H1 (cell line): ENCODE data around the gene GPM6B. TPM values are rescaled to one million over a fixed set of nuclear protein-coding genes. Genes with fewer than 3 reads are reported as not detected.
A peak's percentile ranks its signal among the peaks of the same experiment; 100 is the strongest.

Experiments used
- CTCF ChIA-PET: fragments of 300-600 bp; sonication (Branson Sonifier 250); formaldehyde crosslinking; loops from one replicate; lab custom pipeline; 2021; ENCODE audit not compliant: partially characterized antibody; lab: Charles Lee
- POLR2A ChIA-PET: fragments of 300-600 bp; sonication (Branson Sonifier 250); formaldehyde crosslinking; loops from one replicate; lab custom pipeline; 2021; ENCODE audit warnings: inconsistent platforms; ENCODE audit not compliant: partially characterized antibody; lab: Charles Lee
- DNase-seq, 2 experiments: peaks; one replicate each; pipeline versions ENCODE4 v3.0.0 to v3.0.0-alpha.2; 2010 to 2022; ENCODE audit warnings: low spot score in 2 of 2, low read depth in 1 of 2, mixed read lengths in 1 of 2
- FAIRE-seq: peaks from 2 replicates; lab custom pipeline; 2011; peaks lifted over from hg19 to GRCh38; lab: Jason Lieb, UNC
- H2AFZ ChIP-seq: 2 replicates; pipeline ENCODE4 v1.8.1; 2012; ENCODE audit warnings: low read length, inconsistent platforms
- H2AK5ac ChIP-seq: 2 replicates; pipeline ENCODE4 v1.6.1; 2013; ENCODE audit warnings: low read depth, low read length
- H2BK120ac ChIP-seq: replicated peaks from 2 replicates; pipeline ENCODE3; 2013; ENCODE audit warnings: low read depth, low read length, inconsistent platforms
- H2BK12ac ChIP-seq: 2 replicates; pipeline ENCODE4 v1.6.1; 2013; ENCODE audit warnings: low read depth, low read length
- H2BK15ac ChIP-seq: 2 replicates; pipeline ENCODE4 v1.6.1; 2013; ENCODE audit warnings: low read length
- H2BK20ac ChIP-seq: 2 replicates; pipeline ENCODE4 v1.6.1; 2013; ENCODE audit warnings: low read length
- H2BK5ac ChIP-seq: 2 replicates; pipeline ENCODE4 v1.6.1; 2013; ENCODE audit warnings: low read depth, low read length
- H3K14ac ChIP-seq: 2 replicates; pipeline ENCODE4 v1.6.1; 2013; ENCODE audit warnings: inconsistent platforms; ENCODE audit not compliant: insufficient read length
- H3K18ac ChIP-seq: 2 replicates; pipeline ENCODE4 v1.6.1; 2013; ENCODE audit warnings: low read length; ENCODE audit errors: extremely low read depth
- H3K23ac ChIP-seq: 2 replicates; pipeline ENCODE4 v1.6.1; 2013; ENCODE audit warnings: inconsistent platforms; ENCODE audit not compliant: insufficient read length
- H3K23me2 ChIP-seq: 2 replicates; pipeline ENCODE4 v1.6.1; 2013; ENCODE audit warnings: low read depth, low read length
- H3K27ac ChIP-seq: 2 replicates; pipeline ENCODE4 v1.6.1; 2011; ENCODE audit warnings: low read depth, low read length, inconsistent platforms
- H3K27me3 ChIP-seq, 4 experiments: replicated peaks in 1 of 4; 1 replicate in 1 of 4; 2 replicates in 3 of 4; pipeline versions ENCODE4 v1.6.1 to v1.8.1; 2011 to 2013; ENCODE audit warnings: low read length in 3 of 4, mild to moderate bottlenecking in 3 of 4, inconsistent platforms in 2 of 4, mixed read lengths in 2 of 4, moderate library complexity in 1 of 4; ENCODE audit not compliant: control insufficient read depth in 3 of 4, insufficient read depth in 3 of 4; ENCODE audit errors: extremely low read depth in 1 of 4
- H3K36me3 ChIP-seq, 4 experiments: 2 replicates each; pipeline versions ENCODE4 v1.6.1 to v1.8.1; 2011 to 2013; ENCODE audit warnings: mild to moderate bottlenecking in 4 of 4, low read length in 3 of 4, moderate library complexity in 2 of 4, control low read depth in 1 of 4, inconsistent platforms in 1 of 4; ENCODE audit not compliant: insufficient read depth in 4 of 4, control insufficient read depth in 2 of 4
- H3K4ac ChIP-seq: replicated peaks from 2 replicates; pipeline ENCODE3; 2013; ENCODE audit warnings: low read length, low read depth, mixed read lengths, inconsistent platforms; ENCODE audit not compliant: insufficient read length
- H3K4me1 ChIP-seq, 4 experiments: replicated peaks in 1 of 4; 1 replicate in 1 of 4; 2 replicates in 3 of 4; pipeline versions ENCODE4 v1.6.1 to v1.8.1; 2011 to 2013; ENCODE audit warnings: low read length in 3 of 4, inconsistent platforms in 2 of 4, mixed read lengths in 1 of 4; ENCODE audit not compliant: insufficient read depth in 4 of 4, control insufficient read depth in 3 of 4
- H3K4me2 ChIP-seq, 2 experiments: 2 replicates each; pipeline versions ENCODE4 v1.6.1 to v1.8.1; 2011 to 2013; ENCODE audit warnings: low read depth in 2 of 2, low read length in 2 of 2, control low read depth in 1 of 2, inconsistent platforms in 1 of 2, mild to moderate bottlenecking in 1 of 2; ENCODE audit not compliant: insufficient read depth in 1 of 2
- H3K4me3 ChIP-seq, 4 experiments: fragments of 200-600, 300-600 bp in 1 of 4; sonication (generic), shearing (Covaris generic), sonication (Bioruptor Twin) in 1 of 4; 2 replicates each; pipeline versions ENCODE4 v1.5.1 to v1.8.1; 2011 to 2016; ENCODE audit warnings: low read length in 4 of 4, low read depth in 3 of 4, control low read depth in 2 of 4, inconsistent platforms in 2 of 4, mild to moderate bottlenecking in 2 of 4, mixed read lengths in 1 of 4, moderate library complexity in 1 of 4; ENCODE audit not compliant: insufficient read depth in 2 of 4; ENCODE audit errors: extremely low read depth in 1 of 4
- H3K56ac ChIP-seq: replicated peaks from 2 replicates; pipeline ENCODE3; 2013; ENCODE audit warnings: low read depth, mild to moderate bottlenecking, mixed read lengths, low read length, inconsistent platforms; ENCODE audit not compliant: insufficient read length
- H3K79me1 ChIP-seq: 2 replicates; pipeline ENCODE4 v1.6.1; 2013; ENCODE audit warnings: low read depth, low read length, control low read depth
- H3K79me2 ChIP-seq, 2 experiments: 2 replicates each; pipeline versions ENCODE4 v1.6.1 to v1.8.1; 2012 to 2013; ENCODE audit warnings: low read length in 2 of 2, mild to moderate bottlenecking in 2 of 2, inconsistent platforms in 1 of 2; ENCODE audit not compliant: insufficient read depth in 2 of 2, control insufficient read depth in 1 of 2
- H3K9ac ChIP-seq, 4 experiments: replicated peaks in 1 of 4; 1 replicate in 1 of 4; 2 replicates in 3 of 4; pipeline versions ENCODE4 v1.6.1 to v1.8.1; 2011 to 2013; ENCODE audit warnings: low read depth in 3 of 4, low read length in 3 of 4, control low read depth in 2 of 4, mild to moderate bottlenecking in 2 of 4, moderate library complexity in 2 of 4, inconsistent platforms in 1 of 4; ENCODE audit errors: extremely low read depth in 1 of 4
- H3K9me3 ChIP-seq, 2 experiments: 2 replicates each; pipeline versions ENCODE4 v1.6.1 to v1.8.1; 2012 to 2013; ENCODE audit warnings: mild to moderate bottlenecking in 2 of 2, moderate library complexity in 2 of 2, control low read depth in 1 of 2, inconsistent platforms in 1 of 2, low read depth in 1 of 2, low read length in 1 of 2, mixed read lengths in 1 of 2; ENCODE audit not compliant: insufficient read depth in 2 of 2
- H4K20me1 ChIP-seq, 2 experiments: replicated peaks in 1 of 2; 2 replicates each; pipeline versions ENCODE3 to v1.8.1; 2011 to 2013; ENCODE audit warnings: inconsistent platforms in 2 of 2, low read length in 2 of 2, mild to moderate bottlenecking in 1 of 2; ENCODE audit not compliant: insufficient read depth in 2 of 2, control insufficient read depth in 1 of 2
- H4K5ac ChIP-seq: 2 replicates; pipeline ENCODE4 v1.6.1; 2013; ENCODE audit warnings: low read length, low read depth, mixed read lengths, inconsistent platforms; ENCODE audit not compliant: insufficient read length
- H4K8ac ChIP-seq: 2 replicates; pipeline ENCODE4 v1.8.0; 2013; ENCODE audit warnings: mild to moderate bottlenecking, moderate library complexity, low read length, inconsistent platforms; ENCODE audit not compliant: insufficient read depth; ENCODE audit errors: extremely low read depth
- H4K91ac ChIP-seq: replicated peaks from 2 replicates; pipeline ENCODE3; 2013; ENCODE audit warnings: low read length, mixed read lengths, inconsistent platforms; ENCODE audit not compliant: insufficient read length
- NANOG ChIP-seq: IDR thresholded peaks from 2 replicates; pipeline ENCODE4 v1.6.1; 2011; ENCODE audit warnings: low read length, low read depth, mild to moderate bottlenecking, inconsistent platforms; ENCODE audit not compliant: insufficient read depth, poor library complexity, severe bottlenecking
- SIRT6 ChIP-seq: IDR thresholded peaks from one replicate; pipeline ENCODE4 v1.7.1; 2012; ENCODE audit warnings: low read length, inconsistent platforms
- TEAD4 ChIP-seq: IDR thresholded peaks from 2 replicates; pipeline ENCODE4 v1.6.1; 2012; ENCODE audit warnings: low read depth, low read length, inconsistent platforms, mixed read lengths
- YY1 ChIP-seq: IDR thresholded peaks from 2 replicates; pipeline ENCODE4 v1.6.1; 2011; ENCODE audit warnings: low read depth, mild to moderate bottlenecking, low read length
- WGBS, 2 experiments: shearing (Covaris generic) in 1 of 2; methylation state at CpG; one replicate each; pipeline versions ENCODE4 v1.1.6 to v1.1.7; 2013 to 2015; ENCODE audit warnings: low lambda C conversion rate in 2 of 2, mixed read lengths in 2 of 2, inconsistent platforms in 1 of 2, low coverage in 1 of 2, missing lambda C conversion rate in 1 of 2; ENCODE audit not compliant: insufficient replicate concordance in 2 of 2, insufficient coverage in 1 of 2, insufficient read length in 1 of 2; ENCODE audit errors: extremely low coverage in 1 of 2, missing lambda C conversion rate in 1 of 2; 5-methylcytosine and 5-hydroxymethylcytosine counted together
- polyA plus RNA-seq, 7 experiments: library from polyadenylated mRNA; depleted of rRNA in 3 of 7; stranded (reverse) in 5 of 7; unstranded in 2 of 7; fragments of >200 nt in 5 of 7; fragments of 200-250 nt in 2 of 7; gene quantifications; 1 replicate in 5 of 7; 2 replicates in 1 of 7; 4 replicates in 1 of 7; pipeline versions ENCODE4 v1.2.1 to v1.2.3, GENCODE V29; 2011 to 2013; ENCODE audit warnings: missing spikeins in 2 of 7, mixed read lengths in 2 of 7
- total RNA-seq: library from RNA; stranded (reverse); fragmentation: NEBNext Ultra II Directional; extraction: Animal tissue kit (Norgen Biotek cat#: 25700); gene quantifications from 2 replicates; pipeline ENCODE4 v1.2.1, GENCODE V29; 2021

The GPM6B gene
- total and polyA plus RNA-seq, 2 of the 8 experiments (the other 6 are each of a cell fraction or from before 2014, with no cell fraction given) = 132 to 175 TPM

- no peaks in the 10 kb centered on the region for H4K20me1 ChIP-seq
- H4K91ac ChIP-seq = no peak overlapping the region
- TF ChIP-seq SIRT6 = no peak
- no peak for TF ChIP-seq YY1
- no peak for TF ChIP-seq NANOG
- peak; percentile 28; the same call in 1 of the 2 replicates for TF ChIP-seq TEAD4
- WGBS, 2 experiments = 21% methylated on average over 5 of the region's 6 CpGs; no CpG with 5 or more reads in 1 of the 2 experiments
- H2BK15ac ChIP-seq = no peak overlapping the region
- no peak overlapping the region for H2BK5ac ChIP-seq
- peak overlapping the region; percentile 31 to 51; a peak in 3 of 4 replicates for H3K4me2 ChIP-seq
- no peaks in the 10 kb centered on the region for H3K23me2 ChIP-seq
- no peak overlapping the region for H3K4me3 ChIP-seq
- H3K18ac ChIP-seq = no peak overlapping the region
- no peak overlapping the region for H4K5ac ChIP-seq
- no peak overlapping the region for H3K56ac ChIP-seq
- H3K4ac ChIP-seq = no peak overlapping the region
- no peak overlapping the region for H4K8ac ChIP-seq
- H2AK5ac ChIP-seq = no peak overlapping the region
- H2BK20ac ChIP-seq = no peak overlapping the region
- DNase-seq (peak in 1 of 2 experiments; percentile 7), FAIRE-seq (peak; percentile 71)
- H3K79me2 ChIP-seq = peaks cover 0 to 33% of the 10 kb centered on the region in 2 experiments; a peak in 2 of 4 replicates
- no peak overlapping the region for H2BK120ac ChIP-seq
- CTCF ChIA-PET = no interaction called here
- H2BK12ac ChIP-seq = no peak overlapping the region
- H2AFZ ChIP-seq = no peak overlapping the region
- H3K14ac ChIP-seq = no peak overlapping the region
- H3K27ac ChIP-seq = no peak overlapping the region; the same call in 1 of the 2 replicates
- no peak overlapping the region for H3K23ac ChIP-seq
- H3K9me3 ChIP-seq = no peaks in the 10 kb centered on the region
- peaks cover 0 to 8% (median 4%) of the 10 kb centered on the region in 4 experiments; a peak in 4 of 7 replicates for H3K4me1 ChIP-seq
- POLR2A ChIA-PET = no interaction called here
- no peaks in the 10 kb centered on the region; the same call in 1 of the 2 replicates for H3K79me1 ChIP-seq
- H3K27me3 ChIP-seq = no peaks in the 10 kb centered on the region
- no peaks in the 10 kb centered on the region for H3K36me3 ChIP-seq
- H3K9ac ChIP-seq = no peak overlapping the region
Observed at GRCh38 chrX:13803116-13803515, 13.8 kb downstream of the GPM6B start.
